ENCODE data around the gene YAE1. TPM values are rescaled to one million over a fixed set of nuclear protein-coding genes. Genes with fewer than 3 reads are reported as not detected.

The YAE1 gene, protein sequence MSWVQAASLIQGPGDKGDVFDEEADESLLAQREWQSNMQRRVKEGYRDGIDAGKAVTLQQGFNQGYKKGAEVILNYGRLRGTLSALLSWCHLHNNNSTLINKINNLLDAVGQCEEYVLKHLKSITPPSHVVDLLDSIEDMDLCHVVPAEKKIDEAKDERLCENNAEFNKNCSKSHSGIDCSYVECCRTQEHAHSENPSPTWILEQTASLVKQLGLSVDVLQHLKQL
- 18.6 to 27.2 TPM (median 19.6 TPM) in 5 replicates for total RNA-seq (2022; extraction: Qiagen RNA extraction)

DNA sequence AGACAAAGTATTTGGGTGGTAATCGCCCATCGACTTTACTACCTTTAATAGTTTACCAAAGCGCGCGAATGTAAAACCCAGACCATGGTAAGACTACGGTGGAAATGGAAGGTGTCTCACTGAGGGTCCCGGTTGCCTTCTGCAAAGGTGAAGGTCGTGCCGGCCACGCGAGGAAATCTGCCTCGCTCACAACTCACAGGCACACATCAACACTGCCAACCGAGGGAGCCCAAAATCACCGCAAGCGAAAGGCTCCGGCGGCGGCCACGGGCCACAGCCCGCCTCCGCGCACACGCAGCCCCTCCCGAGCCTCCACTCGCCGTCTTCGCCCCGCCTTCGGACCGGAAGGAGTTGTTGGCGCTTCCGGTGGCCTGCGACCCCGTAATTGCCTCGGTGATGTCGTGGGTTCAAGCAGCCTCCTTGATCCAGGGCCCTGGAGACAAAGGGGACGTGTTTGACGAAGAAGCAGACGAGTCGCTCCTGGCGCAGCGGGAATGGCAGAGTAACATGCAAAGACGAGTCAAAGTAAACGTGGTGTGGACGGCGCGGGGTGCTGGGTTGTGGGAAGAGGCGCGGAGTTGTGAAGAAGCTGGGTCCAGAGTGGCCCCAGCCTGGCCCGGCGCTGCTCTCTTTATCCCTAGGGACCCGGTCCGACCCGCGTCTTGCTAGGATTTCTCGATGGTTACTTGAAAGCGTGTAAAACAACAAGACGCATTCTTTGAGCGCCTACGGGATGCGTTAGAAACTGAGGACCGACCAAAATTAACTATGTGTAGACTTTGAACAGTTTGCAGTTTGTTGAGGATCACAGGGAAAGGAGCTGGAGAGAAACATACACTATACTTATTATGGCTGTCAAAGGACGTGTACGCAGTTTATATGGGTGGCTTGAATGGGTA lies at the start of gene YAE1:
Gene YAE1 (plus strand): TSS at position 382 of the 899 bp plus-strand sequence. CDS start 15 bp downstream, at position 397.

Other genes with a start within 250 kb of the YAE1 start
- 29.2 to 46.0 TPM (median 31.5 TPM) in 5 replicates for gene RALA, start 57.2 kb downstream of the YAE1 start, total RNA-seq (2022; extraction: Qiagen RNA extraction)

Data from A549 treated with CORT108297 at 1 μM for 4 hours (cell line).